Right lobe of liver (tissue), 6 donors: ENCODE data around the gene INO80C. TPM values are rescaled to one million over a fixed set of nuclear protein-coding genes. Genes with fewer than 3 reads are reported as not detected.
A peak's percentile ranks its signal among the peaks of the same experiment; 100 is the strongest.

Source experiments
- ATAC-seq, 4 donors: fragments of 200-7000 bp; cut with Tn5 transposase; one replicate each; pipeline ENCODE4 v1.9.1; 2020; ENCODE audit warnings: mild to moderate bottlenecking in 4 of 4, moderate library complexity in 4 of 4
- DNase-seq, 3 donors: peaks; one replicate each; pipeline ENCODE4 v3.0.0-alpha.2; 2020
- H3K27ac ChIP-seq, 3 donors: fragments of 200-600 bp; one replicate each; pipeline ENCODE4 v1.8.0; 2022
- H3K27me3 ChIP-seq, 2 donors: fragments of 200-600 bp; one replicate each; pipeline ENCODE4 v1.8.0; 2022
- H3K36me3 ChIP-seq, 4 donors: fragments of 200-600 bp; sonication (generic) in 1 of 4; one replicate each; pipeline versions ENCODE4 v1.5.1 to v1.8.0; 2017 to 2022; ENCODE audit warnings: control low read depth in 1 of 4
- H3K4me1 ChIP-seq, 4 donors: fragments of 200-600 bp; sonication (generic) in 1 of 4; one replicate each; pipeline versions ENCODE4 v1.5.1 to v1.8.0; 2017 to 2022; ENCODE audit warnings: control low read depth in 1 of 4
- H3K4me3 ChIP-seq, 3 donors: fragments of 200-600 bp; one replicate each; pipeline ENCODE4 v1.8.0; 2022
- H3K9me3 ChIP-seq, 4 donors: fragments of 200-600 bp; sonication (generic) in 1 of 4; one replicate each; pipeline versions ENCODE4 v1.5.1 to v1.8.0; 2017 to 2022; ENCODE audit warnings: control low read depth in 1 of 4
- POLR2A ChIP-seq: fragments of 450-650 bp; IDR thresholded peaks from one replicate; pipeline ENCODE4 v1.6.1; 2017; ENCODE audit warnings: antibody characterized with exemption, mild to moderate bottlenecking
- WGBS: methylation state at CpG from one replicate; pipeline ENCODE4 v1.1.6; 2018; ENCODE audit warnings: low coverage, low lambda C conversion rate; ENCODE audit not compliant: insufficient coverage; ENCODE audit errors: missing lambda C conversion rate; 5-methylcytosine and 5-hydroxymethylcytosine counted together
- intact Hi-C, 2 donors: fragments of 100-400 bp; cut with DNase I; formaldehyde crosslinking; loops; one replicate each; pipeline versions ENCODE4 v1.11.2 to v1.14.1; 2022
- total RNA-seq, 6 experiments: library from RNA; depleted of rRNA in 2 of 6; stranded (reverse); fragments of >200 nt in 2 of 6; fragmentation: NEBNext Ultra II Directional in 3 of 6; extraction: Animal tissue kit (Norgen Biotek cat#: 25700) in 3 of 6; gene quantifications; one replicate each; pipeline versions ENCODE4 v1.1.0 to v1.2.4, GENCODE V29; 2016 to 2023
- TF ChIP-seq, protein P1 (sequence below), 4 donors: fragments of 200-600 bp in 3 of 4; fragments of 450-650 bp in 1 of 4; IDR thresholded peaks; one replicate each; pipeline versions ENCODE4 v1.5.1 to v1.8.0; 2016 to 2022; ENCODE audit warnings: antibody characterized with exemption in 4 of 4, mild to moderate bottlenecking in 2 of 4
- donor health status: DM: no; HTN: yes; CAD: no.
- donor health status: DM: no; HTN: no; CAD: no.
- donor health status: DM: no; HTN: no; CAD: no.
- donor health status: DM: no; HTN: yes; CAD: no.
- donor health status: DM: no; HTN: yes; CAD: no.

The INO80C gene
- total RNA-seq, 6 experiments from 2014 or later: 6.4 to 12.7 (median 9.7) TPM

DNA sequence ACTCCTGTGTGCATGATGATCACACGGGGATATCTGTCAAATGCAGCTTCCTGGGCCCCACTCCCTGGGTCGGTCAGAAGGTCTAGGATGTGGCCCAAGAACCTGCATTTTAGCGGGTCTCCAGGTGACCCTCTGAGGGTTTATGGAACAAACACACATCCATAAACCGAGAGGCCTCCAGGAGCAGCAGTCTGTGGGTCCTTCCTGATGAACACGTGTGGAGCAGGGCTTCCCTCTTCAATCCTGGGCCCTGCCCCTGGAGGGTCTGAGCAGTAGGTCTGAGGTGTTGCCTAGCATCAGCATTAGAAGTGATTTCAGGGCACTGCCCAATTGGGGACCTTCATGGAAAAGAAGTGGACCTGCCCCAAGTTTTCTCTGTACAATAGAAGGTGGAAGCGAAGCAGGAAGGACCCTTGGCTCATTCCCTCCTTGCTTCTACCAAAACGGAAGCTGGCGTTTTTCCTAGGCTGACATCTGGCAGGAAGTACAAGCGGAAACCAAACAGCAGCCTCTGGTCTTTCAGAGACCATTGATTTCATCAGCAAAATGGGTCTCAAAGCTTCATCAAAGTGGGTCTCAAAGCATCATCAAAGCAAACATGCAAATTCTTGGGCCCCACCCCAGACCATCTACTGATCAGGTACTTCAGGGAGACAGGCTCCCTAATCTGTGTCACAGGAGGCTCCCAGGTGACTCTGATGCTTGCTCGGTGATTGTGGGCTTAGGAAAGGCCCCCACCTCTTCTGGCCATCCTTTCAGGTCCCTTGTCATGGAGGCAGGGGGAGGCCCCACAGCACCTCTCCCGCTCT is 30.7 kb downstream of the INO80C start:
- H3K9me3 ChIP-seq: no peaks in the 10 kb centered on the region
- H3K4me1 ChIP-seq: peaks cover 0 to 20% (median 4%) of the 10 kb centered on the region in 4 donors
- no peak for TF ChIP-seq POLR2A
- TF ChIP-seq, protein P1, sequence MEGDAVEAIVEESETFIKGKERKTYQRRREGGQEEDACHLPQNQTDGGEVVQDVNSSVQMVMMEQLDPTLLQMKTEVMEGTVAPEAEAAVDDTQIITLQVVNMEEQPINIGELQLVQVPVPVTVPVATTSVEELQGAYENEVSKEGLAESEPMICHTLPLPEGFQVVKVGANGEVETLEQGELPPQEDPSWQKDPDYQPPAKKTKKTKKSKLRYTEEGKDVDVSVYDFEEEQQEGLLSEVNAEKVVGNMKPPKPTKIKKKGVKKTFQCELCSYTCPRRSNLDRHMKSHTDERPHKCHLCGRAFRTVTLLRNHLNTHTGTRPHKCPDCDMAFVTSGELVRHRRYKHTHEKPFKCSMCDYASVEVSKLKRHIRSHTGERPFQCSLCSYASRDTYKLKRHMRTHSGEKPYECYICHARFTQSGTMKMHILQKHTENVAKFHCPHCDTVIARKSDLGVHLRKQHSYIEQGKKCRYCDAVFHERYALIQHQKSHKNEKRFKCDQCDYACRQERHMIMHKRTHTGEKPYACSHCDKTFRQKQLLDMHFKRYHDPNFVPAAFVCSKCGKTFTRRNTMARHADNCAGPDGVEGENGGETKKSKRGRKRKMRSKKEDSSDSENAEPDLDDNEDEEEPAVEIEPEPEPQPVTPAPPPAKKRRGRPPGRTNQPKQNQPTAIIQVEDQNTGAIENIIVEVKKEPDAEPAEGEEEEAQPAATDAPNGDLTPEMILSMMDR (IDR thresholded peaks at IDR 0.05): no peak
- DNase-seq (no peak), ATAC-seq (no peak)
- 90% methylated on average over 6 of the region's 11 CpGs for WGBS
- intact Hi-C loops: no loop called here
- no peaks in the 10 kb centered on the region for H3K27me3 ChIP-seq
- H3K36me3 ChIP-seq: no peaks in the 10 kb centered on the region
- H3K27ac ChIP-seq: no peak overlapping the region
- H3K4me3 ChIP-seq: no peak overlapping the region

DNA sequence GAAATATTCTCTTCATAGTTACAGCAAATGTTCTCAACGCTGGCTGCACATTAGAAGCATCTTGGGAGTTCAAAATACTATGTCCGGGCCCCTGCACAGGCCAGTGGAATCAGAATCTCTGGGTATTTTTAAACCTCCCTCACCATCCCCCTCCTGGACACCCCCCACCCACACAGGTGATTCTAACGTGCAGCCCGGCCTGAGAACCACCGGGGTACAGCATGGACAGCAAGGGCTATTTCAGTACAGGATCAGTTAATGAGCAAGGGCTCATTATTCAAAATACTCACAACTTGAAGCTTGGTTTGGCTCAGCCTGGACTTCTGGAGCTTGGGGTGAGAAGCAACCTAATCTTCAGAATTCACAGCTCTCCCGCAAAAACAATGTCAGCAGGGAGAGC is 31.4 kb downstream of the INO80C start:
- no peaks in the 10 kb centered on the region for H3K9me3 ChIP-seq
- WGBS: 86% methylated on average over 3 of the region's 6 CpGs
- no peak overlapping the region for H3K4me3 ChIP-seq
- H3K36me3 ChIP-seq: no peaks in the 10 kb centered on the region
- no peaks in the 10 kb centered on the region for H3K27me3 ChIP-seq
- peaks cover 0 to 20% (median 4%) of the 10 kb centered on the region in 4 donors for H3K4me1 ChIP-seq
- ATAC-seq (no peak), DNase-seq (no peak)
- intact Hi-C loops: no loop called here
- H3K27ac ChIP-seq: no peak overlapping the region
- TF ChIP-seq, protein P1 (IDR thresholded peaks at IDR 0.05): no peak
- no peak for TF ChIP-seq POLR2A

DNA sequence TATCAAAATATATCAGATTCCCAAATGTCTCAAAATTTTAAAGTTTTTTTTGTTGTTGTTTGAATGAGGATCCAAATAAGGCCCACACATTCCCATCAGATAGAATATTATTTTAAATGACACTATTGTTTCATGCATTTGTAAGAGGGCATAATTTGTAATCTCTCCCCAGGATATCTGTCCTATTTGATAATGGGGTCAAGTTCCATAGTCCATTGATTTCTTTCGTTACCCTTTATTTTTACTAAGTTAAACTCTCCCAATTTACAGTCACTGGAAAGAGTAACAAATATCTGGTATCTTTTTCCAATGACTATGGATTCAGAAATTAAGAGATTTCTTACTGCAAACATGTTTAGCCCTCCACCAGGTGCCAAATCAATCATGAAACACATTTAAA is 32.4 kb downstream of the INO80C start:
- H3K36me3 ChIP-seq: no peaks in the 10 kb centered on the region
- 19% methylated on average over 1 of the region's 1 CpG for WGBS
- intact Hi-C loops: no loop called here
- ATAC-seq (peak in 2 of 4 donors; percentile 38 to 53), DNase-seq (no peak)
- H3K27ac ChIP-seq: no peak overlapping the region
- no peak for TF ChIP-seq POLR2A
- TF ChIP-seq, protein P1 (IDR thresholded peaks at IDR 0.05): no peak
- H3K9me3 ChIP-seq: no peaks in the 10 kb centered on the region
- no peak overlapping the region for H3K4me3 ChIP-seq
- peaks cover 0 to 10% (median 4%) of the 10 kb centered on the region in 4 donors for H3K4me1 ChIP-seq
- no peaks in the 10 kb centered on the region for H3K27me3 ChIP-seq

DNA sequence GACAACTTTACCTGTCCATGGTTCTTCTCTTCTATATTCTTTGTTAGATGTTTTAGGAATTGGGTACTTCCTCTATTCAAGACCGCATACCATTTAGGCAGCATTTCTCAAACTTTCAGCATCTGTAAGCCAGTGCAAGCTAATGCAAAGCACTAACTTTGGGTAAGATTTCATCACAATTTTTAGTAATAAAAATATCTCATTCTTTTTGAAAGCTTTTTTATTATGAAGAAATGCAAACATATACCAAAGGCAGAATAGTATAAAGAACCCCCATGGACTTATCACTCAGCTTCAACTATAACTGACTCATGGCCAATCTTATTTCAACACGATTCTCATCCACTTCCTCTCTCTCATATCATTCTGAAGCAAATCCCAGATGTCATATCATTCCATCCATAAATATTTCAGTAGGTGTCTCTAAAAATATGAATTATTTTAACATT is 32.9 kb downstream of the INO80C start:
- intact Hi-C loops: no loop called here
- H3K36me3 ChIP-seq: no peaks in the 10 kb centered on the region
- H3K4me3 ChIP-seq: no peak overlapping the region
- no peaks in the 10 kb centered on the region for H3K9me3 ChIP-seq
- no peak for DNase-seq
- H3K27ac ChIP-seq: no peak overlapping the region
- TF ChIP-seq, protein P1 (IDR thresholded peaks at IDR 0.05): no peak
- TF ChIP-seq POLR2A: no peak
- 54% methylated on average over 2 of the region's 2 CpGs for WGBS
- H3K4me1 ChIP-seq: peaks cover 0 to 9% (median 4%) of the 10 kb centered on the region in 4 donors
- H3K27me3 ChIP-seq: no peaks in the 10 kb centered on the region
- ATAC-seq: no peak
